Ammon's horn (tissue), 1 donor: ENCODE data around the gene EVA1C.
A peak's percentile ranks its signal among the peaks of the same experiment; 100 is the strongest.
"Not testable (repeated sequence)": the region's sequence is repeated elsewhere in the genome, so short reads cannot be mapped to it uniquely, and the experiment has no call there.

Source experiments
- DNase-seq: peaks from one replicate; pipeline ENCODE4 v3.0.0-alpha.2; 2016; ENCODE audit warnings: low spot score

Gene EVA1C

GRCh38 chr21:32499249-32500055 is 86.9 kb downstream of the EVA1C start:
- DNase-seq: no peak

DNA sequence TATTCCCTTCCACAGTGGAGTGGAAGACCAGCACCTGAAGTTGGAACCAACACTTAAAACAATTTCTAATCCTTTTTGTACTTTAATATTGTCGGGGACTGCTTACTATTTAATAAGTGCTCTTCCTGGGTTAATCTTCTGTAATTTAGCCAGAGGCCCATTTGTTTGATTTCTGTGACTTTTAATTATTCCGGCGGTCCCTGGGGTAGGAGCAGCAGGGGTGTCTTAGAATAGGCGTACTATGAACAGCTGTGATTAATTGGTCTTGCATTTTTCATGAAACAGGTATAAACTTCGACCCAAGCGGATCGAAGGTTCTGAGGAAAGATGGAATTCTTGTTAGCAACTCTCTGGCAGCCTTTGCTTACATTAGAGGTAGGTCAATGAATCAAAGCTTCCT is 91.1 kb downstream of the EVA1C start:
- not testable (repeated sequence) for DNase-seq

DNA sequence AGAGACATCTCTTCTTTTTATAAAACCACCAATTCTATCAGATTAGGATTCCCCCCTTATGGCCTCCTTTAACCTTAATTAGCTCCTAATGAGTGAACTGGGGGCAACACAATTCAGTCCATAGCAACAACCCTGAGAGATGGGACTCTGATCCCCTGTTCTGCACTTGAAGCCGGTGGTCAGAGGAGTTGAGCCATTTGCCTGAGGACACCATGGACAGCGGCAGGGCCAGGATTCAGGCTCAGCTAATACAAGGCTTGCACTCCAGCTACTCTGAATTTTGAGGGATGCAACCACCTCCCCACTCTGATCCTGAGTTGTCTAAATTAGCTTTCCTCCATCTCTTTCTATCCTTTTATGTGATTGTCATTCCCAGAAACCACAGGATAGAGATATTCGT is 93.3 kb downstream of the EVA1C start:
- DNase-seq: not testable (repeated sequence)

GRCh38 chr21:32506411-32506965 is 94.0 kb downstream of the EVA1C start:
- DNase-seq: not testable (repeated sequence)

DNA sequence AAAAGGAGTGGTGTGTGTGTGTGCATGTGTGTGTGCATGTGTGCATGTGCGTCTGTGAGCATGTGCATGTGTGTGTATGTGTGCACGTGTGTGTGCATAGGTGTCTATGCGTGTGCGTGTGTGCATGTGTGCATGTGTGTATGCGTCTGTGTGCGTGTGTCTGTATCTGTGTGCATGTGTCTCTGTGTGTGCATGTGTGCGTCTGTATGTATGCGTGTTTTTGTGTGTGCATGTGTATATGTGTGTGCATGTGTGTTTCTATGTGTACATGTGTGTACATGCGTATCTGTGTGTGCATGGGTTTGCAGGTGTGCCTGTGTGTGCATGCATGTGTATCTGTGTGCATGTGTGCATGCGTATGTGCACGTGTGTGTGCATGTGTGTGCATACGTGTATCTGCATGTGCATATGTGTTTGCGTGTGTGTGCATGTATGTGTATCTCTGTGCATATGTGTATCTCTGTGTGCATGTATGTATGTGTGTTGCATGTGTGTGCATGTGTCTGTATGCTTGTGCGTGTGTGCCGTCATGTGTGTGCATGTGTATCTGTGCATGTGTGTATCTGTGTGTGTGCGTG is 94.9 kb downstream of the EVA1C start:
- no peak for DNase-seq

GRCh38 chr21:32508036-32508435 is 95.5 kb downstream of the EVA1C start:
- not testable (repeated sequence) for DNase-seq

GRCh38 chr21:32508558-32508957 is 96.1 kb downstream of the EVA1C start:
- DNase-seq: no peak

DNA sequence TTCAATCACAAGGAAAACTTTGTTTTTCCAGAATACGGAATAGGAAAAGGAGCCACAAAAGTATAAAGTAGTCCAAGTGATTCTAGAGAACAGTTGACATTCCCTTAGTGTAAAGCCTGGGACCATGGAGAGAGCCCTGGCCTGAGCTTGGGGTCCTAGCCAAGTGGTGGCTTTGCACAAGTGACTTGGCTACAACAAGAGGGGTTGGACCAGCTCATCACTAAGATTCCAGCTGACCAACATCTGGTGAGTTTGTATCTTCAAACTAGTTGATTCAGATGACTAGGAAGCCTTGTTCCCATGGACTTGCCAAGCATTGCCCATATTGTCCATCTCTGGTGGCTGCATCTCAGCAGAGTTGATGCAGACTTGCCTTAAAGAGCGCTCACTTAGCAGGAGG is 96.5 kb downstream of the EVA1C start:
- DNase-seq: not testable (repeated sequence)

DNA sequence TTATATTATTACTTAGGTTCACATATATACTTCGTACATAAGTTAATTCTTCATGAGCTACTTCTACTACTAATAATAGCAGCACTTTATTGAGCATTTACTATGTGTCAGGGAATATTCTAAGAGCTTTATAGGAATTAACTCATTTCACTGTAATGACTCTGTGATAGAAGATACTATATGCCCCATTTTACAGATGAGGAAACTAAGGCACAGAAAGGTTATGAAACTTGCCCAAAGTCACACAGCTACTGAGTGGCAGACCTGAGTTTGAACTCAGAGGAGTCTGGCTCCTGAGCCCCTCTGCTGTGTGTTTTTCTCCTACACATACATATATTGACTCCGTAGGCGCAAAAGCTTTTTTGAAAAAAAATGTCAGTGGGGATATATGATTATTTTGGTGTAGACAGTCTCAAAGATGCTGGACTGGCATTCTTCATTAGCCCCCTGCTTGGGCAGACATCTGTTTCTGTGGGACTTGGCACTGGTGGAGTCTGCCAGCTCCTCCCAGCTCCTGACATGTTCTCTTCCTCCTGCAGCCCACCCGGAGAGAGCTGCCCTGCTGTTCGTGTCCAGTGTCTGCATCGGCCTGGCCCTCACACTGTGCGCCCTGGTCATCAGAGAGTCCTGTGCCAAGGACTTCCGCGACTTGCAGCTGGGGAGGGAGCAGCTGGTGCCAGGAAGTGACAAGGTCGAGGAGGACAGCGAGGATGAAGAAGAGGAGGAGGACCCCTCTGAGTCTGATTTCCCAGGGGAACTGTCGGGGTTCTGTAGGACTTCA is 102.0 kb downstream of the EVA1C start:
- DNase-seq: no peak

- no peak for DNase-seq
Observed at GRCh38 chr21:32515874-32516273, 103.4 kb downstream of the EVA1C start.

- no peak for DNase-seq
Observed at GRCh38 chr21:32516756-32517649, 104.5 kb downstream of the EVA1C start.

DNA sequence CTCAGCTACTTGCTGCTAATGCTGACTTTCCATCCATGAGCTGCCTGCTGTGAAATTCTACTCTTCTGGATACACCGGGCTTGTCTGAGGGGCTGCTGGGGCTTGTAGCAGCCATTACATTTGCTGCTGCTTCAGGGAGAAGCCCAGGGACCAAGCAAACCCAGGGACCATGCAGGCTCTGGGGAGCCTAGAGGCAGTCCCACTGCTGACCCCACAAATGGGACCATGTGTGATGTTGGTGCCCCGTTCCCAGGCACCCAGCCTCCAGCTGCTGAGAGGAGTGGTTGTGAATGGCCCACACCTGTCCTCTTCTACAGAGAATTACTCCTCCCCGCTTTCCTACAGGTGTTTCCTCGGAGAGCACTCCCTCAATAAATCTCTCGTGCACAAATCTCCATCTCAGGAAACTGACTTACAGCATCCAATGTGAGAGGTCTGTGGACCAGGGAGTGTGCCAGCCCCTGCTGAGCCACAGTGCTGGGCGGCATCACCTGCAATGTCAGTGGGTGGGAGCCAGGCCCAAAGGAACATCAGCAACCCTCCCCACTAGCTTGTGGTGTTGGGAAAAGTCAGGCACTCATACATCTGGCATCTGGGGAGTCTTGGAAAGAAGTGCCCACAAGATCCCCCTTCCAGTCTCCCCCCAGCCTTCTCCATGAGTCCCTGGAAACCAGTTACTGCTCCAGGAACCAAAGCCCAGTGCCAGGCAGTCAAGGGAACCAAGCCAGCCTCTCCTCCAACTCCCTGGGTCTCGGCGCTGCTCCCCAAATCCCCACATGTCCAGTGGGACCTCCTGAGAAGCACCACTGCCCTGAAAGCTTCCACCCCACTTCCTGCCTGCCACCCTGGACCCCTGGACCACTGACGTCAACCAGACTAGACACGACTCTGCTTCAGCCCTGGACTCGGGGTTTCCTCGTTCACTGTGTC is 107.7 kb downstream of the EVA1C start:
- no peak for DNase-seq

GRCh38 chr21:32520875-32521735 is 108.6 kb downstream of the EVA1C start:
- peak; percentile 71 for DNase-seq

- no peak for DNase-seq
Observed at GRCh38 chr21:32521736-32522355, 109.3 kb downstream of the EVA1C start.

DNA sequence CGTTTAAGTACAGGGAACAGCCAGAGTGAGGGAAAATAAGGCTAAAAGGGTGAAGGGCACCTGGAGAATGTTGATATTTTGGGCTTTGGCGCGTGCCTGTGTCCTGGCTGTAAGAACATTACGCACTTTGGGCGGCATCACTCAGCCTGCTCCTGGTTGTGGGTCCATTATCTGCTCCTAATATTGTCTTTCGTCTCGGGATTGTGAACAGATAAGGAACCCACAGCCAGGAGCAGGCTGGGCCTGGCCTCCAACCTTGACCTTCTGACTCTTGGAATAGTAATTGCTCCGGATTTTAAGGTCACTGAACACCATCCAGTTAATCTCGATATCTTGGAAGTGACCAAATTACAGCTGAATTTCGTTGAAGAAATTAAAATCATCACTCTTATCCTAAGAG is 111.0 kb downstream of the EVA1C start:
- DNase-seq: no peak

DNA sequence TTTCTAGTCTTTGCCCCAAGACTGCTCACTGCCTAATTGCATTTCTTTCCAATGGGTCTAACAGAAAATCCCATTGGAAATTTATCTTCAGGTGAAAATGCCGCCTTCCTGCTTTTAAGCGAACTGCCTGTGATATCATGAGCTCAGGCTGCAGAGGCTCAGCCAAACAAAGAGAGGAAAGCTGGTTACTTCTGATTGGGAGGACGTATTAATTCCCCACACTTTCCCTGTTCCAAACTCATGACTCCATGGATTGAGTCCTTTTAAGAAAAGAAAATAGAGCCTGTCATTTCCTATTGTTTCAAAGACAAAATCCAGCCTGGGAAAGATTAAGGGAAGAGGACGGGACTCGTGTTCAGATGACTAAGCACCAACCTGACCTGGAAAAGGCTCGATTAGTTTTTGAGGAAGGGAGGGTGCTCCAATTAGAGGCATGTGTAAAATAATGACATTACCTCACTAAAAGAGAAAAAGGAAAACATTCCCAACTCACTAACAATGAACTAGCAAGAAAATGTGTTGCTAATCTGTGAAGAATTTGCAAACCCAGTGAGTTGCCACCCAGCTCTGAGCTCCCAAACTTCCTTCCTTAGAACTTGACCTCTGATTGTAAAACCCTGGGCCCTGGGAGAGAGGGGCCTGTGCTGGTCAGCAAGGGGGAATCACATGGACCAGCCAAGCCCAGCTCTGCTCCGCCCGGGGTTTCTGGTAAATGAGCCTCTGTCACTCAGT is 111.6 kb downstream of the EVA1C start:
- no peak for DNase-seq

DNA sequence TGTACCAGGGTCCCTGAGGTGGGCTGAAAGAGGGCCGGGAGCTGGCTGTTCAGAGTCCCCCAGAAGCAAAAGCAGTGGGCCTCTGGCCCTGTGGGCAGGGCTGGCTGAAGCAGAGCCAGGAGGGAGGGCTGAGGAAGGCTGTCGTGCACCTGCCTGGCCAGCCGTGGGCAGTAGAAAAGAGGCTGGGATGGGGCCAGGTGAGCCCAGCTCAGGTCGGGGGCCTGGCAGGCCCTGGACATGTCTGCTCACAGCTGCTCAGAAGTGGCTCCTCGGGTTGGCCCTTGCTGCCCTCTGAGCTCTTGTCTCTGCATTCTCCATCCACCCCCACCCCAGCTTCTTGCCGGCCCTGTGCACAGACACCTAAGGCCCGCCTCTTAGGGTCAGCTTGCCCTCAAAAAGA is 112.8 kb downstream of the EVA1C start:
- DNase-seq: no peak

DNA sequence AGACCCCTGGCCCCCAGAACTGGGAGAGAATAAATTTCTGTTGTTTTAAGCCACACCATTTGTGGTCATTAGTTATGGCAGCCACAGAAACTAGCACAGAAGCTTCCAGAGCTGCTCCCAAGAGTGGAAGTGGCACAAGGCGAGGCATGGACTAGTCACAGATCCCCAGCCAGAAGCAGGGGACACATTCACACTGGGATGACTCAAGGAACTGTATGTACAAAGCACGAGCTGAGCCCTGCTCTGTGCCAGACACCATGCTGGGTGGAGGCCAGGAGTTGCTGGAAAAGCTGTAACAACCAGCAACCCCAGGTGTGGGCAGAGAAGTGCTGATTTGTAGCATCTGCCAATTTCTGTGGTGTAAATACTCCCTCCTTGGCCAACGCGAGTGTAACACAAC is 117.2 kb downstream of the EVA1C start:
- no peak for DNase-seq
